HepG2 (cell line): ENCODE data around the gene CARMIL3. TPM values are rescaled to one million over a fixed set of nuclear protein-coding genes. Genes with fewer than 3 reads are reported as not detected.
A peak's percentile ranks its signal among the peaks of the same experiment; 100 is the strongest.

Source experiments
- BCL3 ChIP-seq: sonication (generic); formaldehyde crosslinking; IDR thresholded peaks from 2 replicates; pipeline ENCODE4 v1.5.1; 2020; ENCODE audit warnings: mild to moderate bottlenecking, missing genetic modification reagents, moderate library complexity
- EP300 ChIP-seq, 3 experiments: sonication (generic) in 1 of 3; formaldehyde crosslinking in 1 of 3; IDR thresholded peaks; 2 replicates each; pipeline versions ENCODE4 v1.5.1 to v1.6.1; 2011 to 2020; ENCODE audit warnings: low read depth in 2 of 3, low read length in 2 of 3, borderline replicate concordance in 1 of 3, improper control_type of control experiment in 1 of 3, mild to moderate bottlenecking in 1 of 3, missing genetic modification reagents in 1 of 3, moderate library complexity in 1 of 3
- FLYWCH1 ChIP-seq: sonication (generic); formaldehyde crosslinking; IDR thresholded peaks from 2 replicates; pipeline ENCODE4 v1.8.1; 2023; ENCODE audit warnings: mild to moderate bottlenecking, missing genetic modification reagents
- GLI4 ChIP-seq: sonication (generic); formaldehyde crosslinking; IDR thresholded peaks from 2 replicates; pipeline ENCODE4 v1.5.1; 2020; ENCODE audit warnings: missing genetic modification reagents, mild to moderate bottlenecking, moderate library complexity, borderline replicate concordance
- KMT2A ChIP-seq: sonication (generic); formaldehyde crosslinking; IDR thresholded peaks from 2 replicates; pipeline ENCODE4 v1.4.0; 2020; ENCODE audit warnings: missing genetic modification reagents
- MEIS2 ChIP-seq: sonication (generic); formaldehyde crosslinking; IDR thresholded peaks from 2 replicates; pipeline ENCODE4 v1.9.0; 2021; ENCODE audit warnings: mild to moderate bottlenecking, missing genetic modification reagents
- MXI1 ChIP-seq: IDR thresholded peaks from 3 replicates; pipeline ENCODE4 v1.6.1; 2012; ENCODE audit warnings: low read depth, low read length, inconsistent platforms, borderline replicate concordance
- POGK ChIP-seq: sonication (generic); formaldehyde crosslinking; conservative IDR thresholded peaks from 2 replicates; pipeline ENCODE4 v1.8.0; 2022; ENCODE audit warnings: mild to moderate bottlenecking, moderate library complexity, missing genetic modification reagents
- POGZ ChIP-seq: sonication (generic); formaldehyde crosslinking; IDR thresholded peaks from 2 replicates; pipeline ENCODE4 v1.4.0; 2020; ENCODE audit warnings: mild to moderate bottlenecking, missing genetic modification reagents
- PRDM15 ChIP-seq: sonication (generic); formaldehyde crosslinking; IDR thresholded peaks from 2 replicates; pipeline ENCODE4 v1.4.0; 2020; ENCODE audit warnings: missing genetic modification reagents
- SATB2 ChIP-seq: sonication (generic); formaldehyde crosslinking; IDR thresholded peaks from 2 replicates; pipeline ENCODE4 v1.5.0; 2020; ENCODE audit warnings: missing genetic modification reagents
- SNAI1 ChIP-seq: sonication (generic); formaldehyde crosslinking; IDR thresholded peaks from 2 replicates; pipeline ENCODE4 v1.5.0; 2020; ENCODE audit warnings: mild to moderate bottlenecking, missing genetic modification reagents, borderline replicate concordance
- SUZ12 ChIP-seq: fragments of 150-350 bp; IDR thresholded peaks from 2 replicates; pipeline ENCODE4 v1.6.1; 2014; ENCODE audit warnings: low read depth, low read length
- TOPORS ChIP-seq: sonication (generic); formaldehyde crosslinking; IDR thresholded peaks from 2 replicates; pipeline ENCODE4 v1.8.0; 2023; ENCODE audit warnings: mild to moderate bottlenecking, missing genetic modification reagents
- U2AF2 ChIP-seq: fragments of 200-400 bp; formaldehyde crosslinking; IDR thresholded peaks from 2 replicates; pipeline ENCODE4 v1.6.1; 2017; ENCODE audit warnings: low read depth, mild to moderate bottlenecking, low read length
- YEATS2 ChIP-seq: sonication (generic); formaldehyde crosslinking; IDR thresholded peaks from 2 replicates; pipeline ENCODE4 v1.4.0; 2020; ENCODE audit warnings: missing genetic modification reagents, borderline replicate concordance
- ZFYVE20 ChIP-seq: sonication (generic); formaldehyde crosslinking; IDR thresholded peaks from 2 replicates; pipeline ENCODE4 v1.8.0; 2023; ENCODE audit warnings: low read depth, mild to moderate bottlenecking, moderate library complexity, missing genetic modification reagents, borderline replicate concordance
- ZNF660 ChIP-seq: sonication (generic); formaldehyde crosslinking; IDR thresholded peaks from 2 replicates; pipeline ENCODE4 v1.5.1; 2020; ENCODE audit warnings: mild to moderate bottlenecking, low read depth, missing genetic modification reagents, borderline replicate concordance
- polyA plus RNA-seq, 8 experiments: library from polyadenylated mRNA; depleted of rRNA in 3 of 8; stranded (reverse) in 7 of 8; unstranded in 1 of 8; fragments of >200 nt; fragmentation: Illumina TruSeq in 4 of 8; extraction: Trizol in 4 of 8; gene quantifications; 2 replicates each; pipeline versions ENCODE4 v1.2.1 to v1.2.3, GENCODE V29; 2011 to 2016; ENCODE audit warnings: low read depth in 4 of 8, missing spikeins in 1 of 8, mixed read lengths in 1 of 8; ENCODE audit not compliant: insufficient read depth in 1 of 8
- total RNA-seq, 5 experiments: library from RNA; depleted of rRNA; stranded (reverse); fragments of >200 nt; fragmentation: Illumina TruSeq; extraction: Trizol; gene quantifications; 2 replicates each; pipeline ENCODE4 v1.2.3, GENCODE V29; 2016; ENCODE audit warnings: low read depth in 1 of 5
- TF ChIP-seq, protein P1 (sequence below): sonication (generic); formaldehyde crosslinking; IDR thresholded peaks from 2 replicates; pipeline ENCODE4 v1.4.0; 2020; ENCODE audit warnings: missing genetic modification reagents

CARMIL3 gene
- total and polyA plus RNA-seq, 2 of the 13 experiments (the other 11 are each of a cell fraction or from before 2014, with no cell fraction given), result 0.27 to 0.55 TPM

DNA sequence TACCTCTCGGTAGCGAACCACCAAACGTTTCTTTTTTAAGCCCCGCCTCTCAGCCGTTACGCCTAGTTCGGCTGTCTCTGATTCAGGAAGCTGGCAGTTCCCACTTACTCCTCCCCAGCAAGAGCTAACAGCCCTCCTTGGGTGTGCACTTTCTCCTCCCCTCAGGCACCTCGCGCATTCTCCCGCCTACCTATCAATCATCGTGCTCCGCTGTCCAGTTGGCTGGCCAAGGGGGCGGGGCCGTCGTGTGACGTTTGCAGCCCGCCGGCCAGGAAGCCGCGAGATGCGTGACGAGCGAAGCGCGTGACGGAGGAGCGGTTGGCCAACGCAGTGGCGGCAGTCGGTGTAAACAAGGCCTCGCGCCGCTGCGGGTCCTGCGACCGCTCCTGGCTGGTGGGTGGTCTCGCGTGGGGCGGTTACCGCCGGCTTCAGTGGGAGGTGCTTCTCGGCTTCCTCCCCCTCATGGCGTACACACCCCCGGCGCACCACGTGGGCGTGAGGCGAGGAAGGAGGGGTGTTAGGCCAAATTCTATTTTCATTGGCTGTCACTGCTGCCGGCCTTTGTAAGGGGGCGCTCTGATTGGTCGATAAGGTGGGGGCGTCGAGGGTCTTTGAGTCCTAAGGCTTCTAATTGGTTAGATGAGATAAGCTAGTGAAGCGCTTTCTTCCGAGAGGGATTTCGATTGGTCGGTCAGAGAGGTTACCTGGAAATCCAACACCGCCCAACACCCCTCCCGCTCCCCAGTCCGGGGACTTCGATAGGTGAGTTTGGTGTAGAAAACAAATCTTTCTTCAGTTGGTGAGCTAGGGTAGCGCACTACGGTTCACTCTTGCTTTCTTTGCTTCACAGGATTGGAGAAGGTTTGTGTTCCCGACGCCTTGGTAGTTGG is 63.0 kb downstream of the CARMIL3 start, which contains the start of the genes DCAF11 and NRL (continued):
- TF ChIP-seq PRDM15 (CRISPR knock-in tag), result no peak
- TF ChIP-seq BCL3 (CRISPR knock-in tag), result peak; percentile 98
- TF ChIP-seq SNAI1 (CRISPR knock-in tag), result peak; percentile 92; the same call in 1 of the 2 replicates
- peak; percentile 100 for TF ChIP-seq TOPORS (CRISPR knock-in tag)
- TF ChIP-seq U2AF2, result no peak
- peak; percentile 95 for TF ChIP-seq SATB2 (CRISPR knock-in tag)
- TF ChIP-seq POGK (CRISPR knock-in tag), result peak; percentile 96; the same call in 1 of the 2 replicates
- peak; percentile 94; the same call in 1 of the 2 replicates for TF ChIP-seq POGZ
- no peak; the same call in 1 of the 2 replicates for TF ChIP-seq KMT2A (CRISPR knock-in tag)
- peak; percentile 97 for TF ChIP-seq YEATS2 (CRISPR knock-in tag)
- TF ChIP-seq ZFYVE20, result 0 out of 2 replicates have a peak, but pooled peaks have one; percentile 34
- TF ChIP-seq SUZ12, result no peak; the same call in 1 of the 2 replicates
- TF ChIP-seq, protein P1, sequence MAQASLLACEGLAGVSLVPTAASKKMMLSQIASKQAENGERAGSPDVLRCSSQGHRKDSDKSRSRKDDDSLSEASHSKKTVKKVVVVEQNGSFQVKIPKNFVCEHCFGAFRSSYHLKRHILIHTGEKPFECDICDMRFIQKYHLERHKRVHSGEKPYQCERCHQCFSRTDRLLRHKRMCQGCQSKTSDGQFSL (CRISPR knock-in tag), result peak; percentile 87; the same call in 1 of the 2 replicates
- peak; percentile 100 for TF ChIP-seq MEIS2 (CRISPR knock-in tag)
- peak; percentile 98 for TF ChIP-seq MXI1
- peak in 1 of 2 experiments; percentile 77; a peak in 2 of 4 replicates for TF ChIP-seq EP300 (IDR thresholded peaks at IDR 0.05; ENCODE audit: low read depth in 2 of 2, low read length in 2 of 2)
- TF ChIP-seq EP300 (CRISPR knock-in tag; IDR thresholded peaks at IDR 0.05; ENCODE audit: borderline replicate concordance), result peak; percentile 82
- TF ChIP-seq FLYWCH1, result no peak
- no peak for TF ChIP-seq ZNF660 (CRISPR knock-in tag)
- peak; percentile 92 for TF ChIP-seq GLI4 (CRISPR knock-in tag)
